Suprapubic skin (tissue), 3 donors: ENCODE results near the gene MAP2.

Experiments used
- CTCF ChIP-seq, 2 donors: fragments of 200-600 bp in 1 of 2; fragments of 450-650 bp in 1 of 2; sonication (generic) in 1 of 2; IDR thresholded peaks; one replicate each; pipeline ENCODE4 v1.5.1; 2016 to 2019; ENCODE audit warnings: antibody characterized with exemption in 2 of 2, mild to moderate bottlenecking in 1 of 2, moderate library complexity in 1 of 2
- EP300 ChIP-seq: sonication (generic); formaldehyde crosslinking; IDR thresholded peaks from one replicate; pipeline ENCODE4 v1.6.1; 2017; ENCODE audit warnings: antibody characterized with exemption

- TF ChIP-seq CTCF (IDR thresholded peaks at IDR 0.05) (no peak), EP300 (no peak)
These were observed 102.0 kb downstream of the MAP2 start for GRCh38 chr2:209525834-209526281.
